OCI-LY7 (cell line): ENCODE results near the gene FBRSL1. TPM values are rescaled to one million over a fixed set of nuclear protein-coding genes. Genes with fewer than 3 reads are reported as not detected.
"Not testable (repeated sequence)": the region's sequence is repeated elsewhere in the genome, so short reads cannot be mapped to it uniquely, and the experiment has no call there.

Experiments used
- BruUV-seq: library from RNA; stranded (reverse); fragments of 400-500 nt; replicated peaks from 2 replicates; lab custom pipeline; 2021; lab: Mats Ljungman, UMichigan
- CTCF ChIA-PET: fragments of 300-600 bp; sonication (Branson Sonifier 250); formaldehyde crosslinking; loops from one replicate; lab custom pipeline; 2022; ENCODE audit warnings: antibody characterized with exemption; ENCODE audit not compliant: unreplicated experiment; lab: Charles Lee
- POLR2A ChIA-PET: fragments of 300-600 bp; sonication (Branson Sonifier 250); formaldehyde crosslinking; loops from one replicate; lab custom pipeline; 2022; ENCODE audit warnings: antibody characterized with exemption; lab: Charles Lee
- DNase-seq: peaks from one replicate; pipeline ENCODE4 v3.0.0-alpha.2; 2015; ENCODE audit warnings: low spot score
- H2AFZ ChIP-seq: fragments of 200-600 bp; sonication (generic), shearing (Covaris generic); 2 replicates; pipeline ENCODE4 v1.6.1; 2014; ENCODE audit warnings: mild to moderate bottlenecking, antibody characterized with exemption, low read length, moderate library complexity
- H3K27ac ChIP-seq: fragments of 200-600 bp; sonication (generic); 2 replicates; pipeline ENCODE4 v1.5.1; 2014; ENCODE audit warnings: mixed run types, low read depth, mild to moderate bottlenecking, moderate library complexity, low read length, inconsistent platforms; ENCODE audit not compliant: poor library complexity, severe bottlenecking
- H3K36me3 ChIP-seq: fragments of 200-600 bp; sonication (generic); 2 replicates; pipeline ENCODE4 v1.6.1; 2014; ENCODE audit warnings: mild to moderate bottlenecking, antibody characterized with exemption, low read length, moderate library complexity, mixed read lengths; ENCODE audit not compliant: insufficient read depth
- H3K4me1 ChIP-seq: fragments of 200-600 bp; sonication (generic); 2 replicates; pipeline ENCODE4 v1.5.1; 2014; ENCODE audit warnings: mild to moderate bottlenecking, low read length; ENCODE audit not compliant: insufficient read depth, poor library complexity, severe bottlenecking
- H3K4me2 ChIP-seq: fragments of 200-600 bp; sonication (generic); 2 replicates; pipeline ENCODE4 v1.6.1; 2014; ENCODE audit warnings: mild to moderate bottlenecking, low read length
- H3K4me3 ChIP-seq: fragments of 200-600 bp; sonication (generic); 2 replicates; pipeline ENCODE4 v1.5.1; 2014; ENCODE audit warnings: mild to moderate bottlenecking, low read depth, low read length; ENCODE audit not compliant: poor library complexity, severe bottlenecking
- H3K79me2 ChIP-seq: fragments of 200-600 bp; sonication (generic); 2 replicates; pipeline ENCODE4 v1.6.1; 2016; ENCODE audit warnings: low read depth, mild to moderate bottlenecking, low read length, moderate library complexity, mixed read lengths; ENCODE audit not compliant: insufficient read depth
- H3K9me2 ChIP-seq: fragments of 200-600 bp; sonication (generic); 2 replicates; pipeline ENCODE4 v1.6.1; 2016; ENCODE audit warnings: mild to moderate bottlenecking, low read length, mixed read lengths; ENCODE audit not compliant: insufficient read depth
- H3K9me3 ChIP-seq: fragments of 200-600 bp; sonication (generic); 2 replicates; pipeline ENCODE4 v1.6.1; 2014; ENCODE audit warnings: mild to moderate bottlenecking, mixed run types, low read length, mixed read lengths
- H4K20me1 ChIP-seq: fragments of 200-600 bp; sonication (generic); 2 replicates; pipeline ENCODE4 v1.6.1; 2014; ENCODE audit warnings: mild to moderate bottlenecking, antibody characterized with exemption, low read length, moderate library complexity, mixed read lengths; ENCODE audit not compliant: insufficient read depth
- CTCF ChIP-seq: fragments of 200-600 bp; sonication (generic); conservative IDR thresholded peaks from 2 replicates; pipeline ENCODE4 v1.5.1; 2014; ENCODE audit warnings: mild to moderate bottlenecking, antibody characterized with exemption, low read length, moderate library complexity, mixed read lengths
- EZH2phosphoT487 ChIP-seq: fragments of 200-600 bp; sonication (generic); IDR thresholded peaks from 2 replicates; pipeline ENCODE4 v1.6.1; 2018; ENCODE audit warnings: low read depth, borderline replicate concordance, mild to moderate bottlenecking, mixed run types, antibody characterized with exemption, low read length, moderate library complexity, mixed read lengths
- intact Hi-C: fragments of 100-400 bp; cut with micrococcal nuclease; formaldehyde crosslinking; loops from one replicate; pipeline ENCODE4 v1.10.0; 2022; ENCODE audit not compliant: unreplicated experiment
- total RNA-seq, 2 experiments: library from RNA; depleted of rRNA in 1 of 2; stranded (reverse); fragments of >200 nt in 1 of 2; shearing (Covaris generic) in 1 of 2; gene quantifications; 2 replicates each; pipeline ENCODE4 v1.2.3, GENCODE V29; 2014 to 2022

FBRSL1 gene
- total RNA-seq, 2 experiments from 2014 or later = 24.6 to 87.8 TPM

DNA sequence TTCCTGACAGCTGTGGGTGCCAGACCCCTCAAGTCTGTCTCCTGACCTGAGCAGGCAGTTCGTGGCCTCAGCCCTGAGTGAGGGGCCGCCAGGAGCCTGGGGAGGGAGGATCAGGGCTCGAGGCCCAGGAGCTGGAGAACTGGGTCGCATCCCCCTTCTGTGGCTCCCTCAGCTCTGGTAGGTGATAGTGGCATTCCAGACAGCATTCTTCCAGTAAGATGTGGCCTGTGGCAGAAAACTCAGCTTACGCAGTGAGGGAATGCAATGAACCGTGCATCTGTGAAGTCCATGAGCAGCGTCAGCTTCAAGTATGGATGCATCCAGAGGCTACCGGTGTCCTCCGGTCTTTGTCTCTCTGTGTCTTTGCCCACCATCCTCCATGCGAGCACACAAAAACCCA, 28.4 kb upstream of the FBRSL1 start:
- Histone ChIP-seq H2AFZ (no peak overlapping the region), H3K9me3 (no peaks in the 10 kb centered on the region), H3K36me3 (no peaks in the 10 kb centered on the region), H3K9me2 (no peaks in the 10 kb centered on the region), H3K79me2 (no peaks in the 10 kb centered on the region), H3K27ac (no peak overlapping the region), H4K20me1 (no peaks in the 10 kb centered on the region), H3K4me2 (no peak overlapping the region), H3K4me1 (no peaks in the 10 kb centered on the region), H3K4me3 (no peak overlapping the region)
- CTCF ChIA-PET = no interaction called here
- no peak for TF ChIP-seq EZH2phosphoT487
- TF ChIP-seq CTCF = no peak
- BruUV-seq = no TSS peak
- no peak for DNase-seq
- intact Hi-C loops = no loop called here
- POLR2A ChIA-PET = no interaction called here

GRCh38 chr12:132462788-132463187, 27.2 kb upstream of the FBRSL1 start:
- Histone ChIP-seq H3K79me2 (no peaks in the 10 kb centered on the region), H4K20me1 (no peaks in the 10 kb centered on the region), H3K27ac (no peak overlapping the region), H3K9me3 (no peaks in the 10 kb centered on the region), H3K36me3 (no peaks in the 10 kb centered on the region), H3K9me2 (no peaks in the 10 kb centered on the region), H3K4me1 (no peaks in the 10 kb centered on the region), H3K4me2 (no peak overlapping the region), H2AFZ (no peak overlapping the region), H3K4me3 (no peak overlapping the region)
- intact Hi-C loops = no loop called here
- POLR2A ChIA-PET = no interaction called here
- CTCF ChIA-PET = no interaction called here
- DNase-seq = no peak
- no TSS peak for BruUV-seq
- no peak for TF ChIP-seq CTCF
- no peak for TF ChIP-seq EZH2phosphoT487

DNA sequence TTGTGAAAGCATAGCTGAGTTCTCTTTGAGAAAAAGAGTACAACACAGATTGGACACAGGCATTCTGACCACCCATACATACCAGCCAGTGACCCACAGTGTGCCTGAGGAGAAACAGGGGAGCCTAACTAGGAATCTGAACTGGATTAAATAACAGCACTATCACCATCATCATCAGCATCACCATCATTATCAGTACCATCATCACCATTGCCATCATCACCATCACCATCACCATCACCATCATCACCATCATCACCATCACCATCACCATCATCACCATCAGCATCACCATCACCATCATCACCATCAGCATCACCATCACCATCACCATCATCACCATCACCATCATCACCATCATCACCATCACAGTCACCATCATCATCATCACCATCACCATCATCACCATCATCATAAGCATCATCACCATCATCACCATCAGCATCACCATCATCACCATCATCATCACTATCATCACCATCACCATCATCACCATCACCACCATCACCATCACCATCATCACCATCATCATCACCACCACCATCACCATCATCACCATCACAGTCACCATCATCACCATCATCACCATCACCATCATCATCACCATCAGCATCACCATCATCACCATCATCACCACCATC, 26.5 kb upstream of the FBRSL1 start:
- H2AFZ ChIP-seq, H3K9me2 ChIP-seq, H3K4me2 ChIP-seq, intact Hi-C loops, H3K79me2 ChIP-seq, H3K9me3 ChIP-seq, H3K36me3 ChIP-seq, H3K27ac ChIP-seq, DNase-seq, H4K20me1 ChIP-seq, H3K4me1 ChIP-seq, BruUV-seq, POLR2A ChIA-PET, H3K4me3 ChIP-seq, CTCF ChIA-PET: not testable (repeated sequence)

- DNase-seq, POLR2A ChIA-PET, H2AFZ ChIP-seq, H3K79me2 ChIP-seq, BruUV-seq, H3K4me1 ChIP-seq, H3K36me3 ChIP-seq, H4K20me1 ChIP-seq, H3K4me3 ChIP-seq, H3K27ac ChIP-seq, CTCF ChIA-PET, H3K9me2 ChIP-seq, intact Hi-C loops, H3K4me2 ChIP-seq, H3K9me3 ChIP-seq: not testable (repeated sequence)
These were observed 25.6 kb upstream of the FBRSL1 start for GRCh38 chr12:132464304-132464703.
